Measurements from ENCODE around the gene RAB29.

- TF ChIP-seq CTCF (IDR thresholded peaks at IDR 0.05), result no peak
- TF ChIP-seq POLR2A (IDR thresholded peaks at IDR 0.05), result no peak
These were observed 5.5 kb downstream of the RAB29 start for GRCh38 chr1:205769641-205770365.
